Measurements from ENCODE around the gene FMNL2.

DNA sequence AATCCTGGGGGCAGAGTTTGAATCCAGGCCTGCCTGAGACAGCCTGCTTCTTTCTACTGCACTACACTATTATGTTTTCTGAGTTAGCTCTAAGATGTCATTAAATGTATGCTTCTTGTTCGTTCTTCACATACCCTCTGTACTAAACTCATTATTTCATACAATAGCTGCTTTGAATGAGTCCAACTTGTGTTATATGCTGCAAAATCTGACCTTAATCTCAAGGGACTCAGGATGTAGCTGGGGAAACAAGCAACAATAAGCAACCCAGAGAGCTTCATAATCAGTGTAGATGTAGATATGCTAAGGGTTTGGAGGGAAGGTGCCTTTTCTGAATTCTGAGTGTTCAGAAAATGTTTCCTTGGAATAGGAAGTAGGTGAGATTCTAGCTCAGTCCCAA is 14.4 kb downstream of the FMNL2 start:
- TF ChIP-seq, protein P1, sequence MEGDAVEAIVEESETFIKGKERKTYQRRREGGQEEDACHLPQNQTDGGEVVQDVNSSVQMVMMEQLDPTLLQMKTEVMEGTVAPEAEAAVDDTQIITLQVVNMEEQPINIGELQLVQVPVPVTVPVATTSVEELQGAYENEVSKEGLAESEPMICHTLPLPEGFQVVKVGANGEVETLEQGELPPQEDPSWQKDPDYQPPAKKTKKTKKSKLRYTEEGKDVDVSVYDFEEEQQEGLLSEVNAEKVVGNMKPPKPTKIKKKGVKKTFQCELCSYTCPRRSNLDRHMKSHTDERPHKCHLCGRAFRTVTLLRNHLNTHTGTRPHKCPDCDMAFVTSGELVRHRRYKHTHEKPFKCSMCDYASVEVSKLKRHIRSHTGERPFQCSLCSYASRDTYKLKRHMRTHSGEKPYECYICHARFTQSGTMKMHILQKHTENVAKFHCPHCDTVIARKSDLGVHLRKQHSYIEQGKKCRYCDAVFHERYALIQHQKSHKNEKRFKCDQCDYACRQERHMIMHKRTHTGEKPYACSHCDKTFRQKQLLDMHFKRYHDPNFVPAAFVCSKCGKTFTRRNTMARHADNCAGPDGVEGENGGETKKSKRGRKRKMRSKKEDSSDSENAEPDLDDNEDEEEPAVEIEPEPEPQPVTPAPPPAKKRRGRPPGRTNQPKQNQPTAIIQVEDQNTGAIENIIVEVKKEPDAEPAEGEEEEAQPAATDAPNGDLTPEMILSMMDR (IDR thresholded peaks at IDR 0.05; ENCODE audit: low read length), result no peak
- no peak for TF ChIP-seq EZH2 (IDR thresholded peaks at IDR 0.05; ENCODE audit: borderline replicate concordance, low read length)
